Activated naive CD4-positive, alpha-beta T cell treated with anti-CD3 and anti-CD28 coated beads, Interleukin-2, amount 50 U/mL, for 24 hours (primary cell): ENCODE results near the gene MAST4.

Experiments used
- H3K27ac Mint-ChIP-seq: one replicate; pipeline ENCODE4 v1.8.0; 2021; ENCODE audit warnings: mild to moderate bottlenecking, mixed read lengths
- H3K27me3 Mint-ChIP-seq: one replicate; pipeline ENCODE4 v1.8.0; 2021; ENCODE audit warnings: mixed read lengths
- H3K36me3 Mint-ChIP-seq: one replicate; pipeline ENCODE4 v1.8.0; 2021; ENCODE audit warnings: mixed read lengths
- H3K4me1 Mint-ChIP-seq: one replicate; pipeline ENCODE4 v1.8.0; 2021; ENCODE audit warnings: mixed read lengths
- H3K4me3 Mint-ChIP-seq: one replicate; pipeline ENCODE4 v1.8.0; 2021; ENCODE audit warnings: mild to moderate bottlenecking, mixed read lengths
- H3K9me3 Mint-ChIP-seq: one replicate; pipeline ENCODE4 v1.8.0; 2021; ENCODE audit warnings: mixed read lengths

MAST4 gene

GRCh38 chr5:66976108-66976507, 379.9 kb downstream of the MAST4 start:
- no peaks in the 10 kb centered on the region for H3K36me3 Mint-ChIP-seq
- no peak overlapping the region for H3K27ac Mint-ChIP-seq
- H3K4me3 Mint-ChIP-seq: no peak overlapping the region
- H3K9me3 Mint-ChIP-seq: no peaks in the 10 kb centered on the region
- no peaks in the 10 kb centered on the region for H3K27me3 Mint-ChIP-seq
- no peaks in the 10 kb centered on the region for H3K4me1 Mint-ChIP-seq

DNA sequence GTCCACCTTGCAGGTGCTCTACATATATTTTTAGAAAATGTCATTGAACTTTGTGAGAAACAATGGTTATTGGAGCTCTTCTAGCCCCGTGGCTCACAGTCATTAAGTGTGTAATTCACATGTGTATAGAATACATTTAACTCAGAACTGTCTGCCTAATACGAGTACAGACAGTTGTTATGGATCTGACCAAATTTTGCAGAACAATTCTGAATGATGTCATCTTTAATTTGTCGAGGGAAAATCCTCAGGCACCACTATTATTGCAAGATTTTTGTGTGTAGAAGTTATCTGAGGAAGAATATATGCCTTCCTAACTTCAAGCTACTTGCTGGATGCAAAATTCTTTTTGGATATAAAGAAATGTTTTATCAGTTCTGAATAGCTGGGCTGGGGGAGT, 383.5 kb downstream of the MAST4 start:
- Mint-ChIP-seq H3K36me3 (no peaks in the 10 kb centered on the region), H3K27ac (no peak overlapping the region), H3K27me3 (no peaks in the 10 kb centered on the region), H3K9me3 (no peaks in the 10 kb centered on the region), H3K4me3 (no peak overlapping the region), H3K4me1 (no peaks in the 10 kb centered on the region)

DNA sequence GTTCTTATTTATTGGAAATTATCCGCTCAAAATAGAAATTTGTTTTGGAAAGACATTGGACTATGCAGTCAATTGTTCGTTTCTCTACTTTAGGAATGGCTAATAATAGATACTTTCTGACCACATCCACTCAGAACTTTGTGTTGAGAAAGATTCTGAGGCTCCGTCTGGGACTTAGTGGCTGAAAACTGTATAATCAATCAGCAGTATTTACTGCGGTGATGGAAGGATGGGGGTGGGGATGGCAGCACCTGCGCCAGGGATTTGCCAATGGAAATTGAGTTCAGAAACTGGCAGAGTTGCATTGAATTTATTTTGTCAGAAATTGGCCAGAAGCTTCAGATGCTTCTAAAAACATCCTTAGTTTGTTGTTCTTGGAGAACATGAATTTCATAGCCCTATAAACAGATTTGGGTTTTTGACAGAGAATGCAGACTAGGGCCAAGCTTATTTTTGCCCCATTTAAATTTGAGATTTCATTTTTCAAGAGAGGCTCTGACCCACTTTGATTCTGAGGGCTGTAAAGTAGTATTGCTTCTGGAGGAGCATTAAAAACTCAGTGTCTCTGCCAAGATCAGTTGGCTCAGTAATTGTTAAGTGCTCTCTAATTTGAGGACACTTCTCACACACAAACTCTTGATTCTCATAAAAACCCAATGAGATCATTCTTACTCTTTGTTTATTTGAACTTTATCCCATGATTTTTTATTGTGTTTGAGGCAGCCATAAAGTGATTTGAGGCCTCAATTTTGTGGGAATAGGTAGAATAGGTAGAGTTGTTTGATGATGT, 385.3 kb downstream of the MAST4 start:
- H3K4me3 Mint-ChIP-seq: no peak overlapping the region
- H3K4me1 Mint-ChIP-seq: no peaks in the 10 kb centered on the region

DNA sequence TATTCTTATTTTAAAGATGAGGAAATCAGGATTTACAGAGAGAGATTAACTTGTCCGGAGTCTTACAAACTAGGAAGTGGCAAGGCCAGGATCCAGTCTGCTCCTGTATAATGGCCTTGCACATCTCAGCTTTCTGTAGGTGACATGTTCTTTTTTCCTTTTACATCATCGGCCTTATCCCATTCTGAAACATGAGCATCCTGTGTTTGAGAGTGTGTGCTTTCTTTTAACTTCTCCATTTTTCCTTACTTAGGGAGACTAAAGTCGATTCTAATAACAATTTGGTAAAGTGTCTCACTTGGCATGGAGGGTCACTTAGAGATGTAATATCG, 385.8 kb downstream of the MAST4 start:
- no peak overlapping the region for H3K4me3 Mint-ChIP-seq

More for the DNA sequence above, 385.3 kb downstream of the MAST4 start:
- H3K27ac Mint-ChIP-seq: no peak overlapping the region
- H3K9me3 Mint-ChIP-seq: no peaks in the 10 kb centered on the region
- H3K36me3 Mint-ChIP-seq: no peaks in the 10 kb centered on the region
- no peaks in the 10 kb centered on the region for H3K27me3 Mint-ChIP-seq

DNA sequence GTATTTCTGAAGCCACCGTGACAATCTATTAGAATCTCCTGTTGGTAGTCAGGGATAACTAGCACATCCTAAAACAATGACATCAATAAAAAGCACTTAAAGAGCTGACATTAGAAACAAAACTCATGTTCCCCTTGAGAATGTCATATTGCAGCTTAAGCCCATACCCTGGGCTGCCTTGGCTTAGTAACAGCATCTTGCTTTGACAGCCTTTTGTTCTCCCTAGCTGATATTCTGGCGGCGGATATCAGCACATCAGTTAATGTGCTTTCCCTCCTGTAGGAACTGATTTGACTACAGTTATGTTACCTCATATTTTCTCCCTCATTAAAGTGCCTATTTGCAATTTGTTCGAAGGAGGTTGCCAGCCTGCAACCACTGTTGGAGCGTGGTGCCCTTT, 386.3 kb downstream of the MAST4 start:
- H3K9me3 Mint-ChIP-seq: no peaks in the 10 kb centered on the region
- no peak overlapping the region for H3K27ac Mint-ChIP-seq
- H3K36me3 Mint-ChIP-seq: no peaks in the 10 kb centered on the region
- no peaks in the 10 kb centered on the region for H3K27me3 Mint-ChIP-seq
- no peaks in the 10 kb centered on the region for H3K4me1 Mint-ChIP-seq
- H3K4me3 Mint-ChIP-seq: no peak overlapping the region

More for the DNA sequence above, 385.8 kb downstream of the MAST4 start:
- Mint-ChIP-seq H3K27ac (no peak overlapping the region), H3K36me3 (no peaks in the 10 kb centered on the region), H3K27me3 (no peaks in the 10 kb centered on the region), H3K9me3 (no peaks in the 10 kb centered on the region), H3K4me1 (no peaks in the 10 kb centered on the region)

DNA sequence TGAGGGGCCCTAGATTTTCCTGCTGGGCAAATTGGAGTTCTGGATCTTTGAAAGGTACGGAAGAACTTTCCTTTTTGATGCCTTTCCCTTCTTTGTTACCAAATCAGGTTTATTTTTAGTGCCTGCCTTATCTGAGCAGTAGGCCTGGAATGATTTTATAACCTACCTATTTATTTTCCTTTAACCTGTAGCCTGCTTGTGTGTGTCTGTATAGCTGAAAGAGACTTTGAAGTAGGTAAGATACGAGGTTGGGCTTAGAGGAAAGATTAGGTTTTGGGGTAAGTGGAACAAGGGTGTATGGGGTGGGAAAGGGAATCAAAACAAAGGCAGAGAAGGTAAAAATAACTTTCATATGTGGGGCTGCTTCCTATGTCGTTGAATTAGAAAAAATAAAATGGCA, 389.2 kb downstream of the MAST4 start:
- H3K9me3 Mint-ChIP-seq: no peaks in the 10 kb centered on the region
- no peaks in the 10 kb centered on the region for H3K27me3 Mint-ChIP-seq
- H3K4me1 Mint-ChIP-seq: peaks cover 6% of the 10 kb centered on the region
- no peak overlapping the region for H3K27ac Mint-ChIP-seq
- H3K36me3 Mint-ChIP-seq: no peaks in the 10 kb centered on the region
- H3K4me3 Mint-ChIP-seq: no peak overlapping the region

DNA sequence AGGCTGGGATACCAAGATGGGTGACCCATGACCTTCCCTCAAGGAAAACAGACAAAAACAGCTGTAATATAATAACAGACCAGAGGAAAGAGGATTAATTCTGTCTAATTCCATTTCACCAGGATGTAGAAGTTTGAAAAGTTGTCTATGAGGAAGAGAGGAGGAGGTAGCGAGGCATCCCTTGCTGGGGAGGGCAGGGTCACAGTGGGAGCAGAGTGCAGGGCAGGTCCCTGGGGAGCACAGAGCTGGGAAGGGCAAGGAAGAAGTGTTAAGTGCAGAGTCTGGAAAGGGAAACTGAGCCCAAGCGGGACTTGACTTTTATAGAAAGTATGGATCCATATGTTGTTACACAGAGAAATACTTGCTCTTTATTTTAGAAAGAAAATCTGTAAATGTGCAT, 389.8 kb downstream of the MAST4 start:
- no peak overlapping the region for H3K27ac Mint-ChIP-seq
- H3K27me3 Mint-ChIP-seq: no peaks in the 10 kb centered on the region
- H3K4me1 Mint-ChIP-seq: peaks cover 6% of the 10 kb centered on the region
- no peak overlapping the region for H3K4me3 Mint-ChIP-seq
- H3K9me3 Mint-ChIP-seq: no peaks in the 10 kb centered on the region
- H3K36me3 Mint-ChIP-seq: no peaks in the 10 kb centered on the region

- Mint-ChIP-seq H3K9me3 (no peaks in the 10 kb centered on the region), H3K36me3 (no peaks in the 10 kb centered on the region), H3K27ac (no peak overlapping the region), H3K27me3 (no peaks in the 10 kb centered on the region), H3K4me1 (peaks cover 6% of the 10 kb centered on the region), H3K4me3 (no peak overlapping the region)
Observed at GRCh38 chr5:66986534-66986933, 390.3 kb downstream of the MAST4 start.

- H3K4me1 Mint-ChIP-seq: peaks cover 6% of the 10 kb centered on the region
- no peaks in the 10 kb centered on the region for H3K9me3 Mint-ChIP-seq
- H3K4me3 Mint-ChIP-seq: no peak overlapping the region
- H3K27ac Mint-ChIP-seq: no peak overlapping the region
- no peaks in the 10 kb centered on the region for H3K36me3 Mint-ChIP-seq
- H3K27me3 Mint-ChIP-seq: no peaks in the 10 kb centered on the region
Observed at GRCh38 chr5:66987126-66987525, 390.9 kb downstream of the MAST4 start.

DNA sequence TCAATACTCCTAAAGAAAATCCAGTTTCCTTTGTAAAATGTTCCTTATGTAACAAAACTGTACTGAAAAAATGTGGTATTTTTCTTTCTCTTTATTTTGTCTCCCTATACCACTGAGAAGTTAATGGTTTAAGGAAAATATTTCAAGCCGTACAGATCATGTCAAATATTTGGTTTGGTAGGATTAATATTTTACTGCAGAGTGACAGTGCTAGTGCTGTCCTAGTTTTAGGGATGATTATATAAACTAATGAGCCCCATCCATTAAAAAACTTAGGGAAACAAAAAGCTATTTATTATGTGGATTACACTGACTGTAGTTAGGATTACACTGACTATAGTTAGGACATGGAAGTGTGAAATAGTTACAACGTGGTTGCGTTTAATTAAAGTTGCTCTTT, 391.3 kb downstream of the MAST4 start:
- Mint-ChIP-seq H3K4me1 (peaks cover 6% of the 10 kb centered on the region), H3K4me3 (no peak overlapping the region), H3K9me3 (no peaks in the 10 kb centered on the region), H3K27me3 (no peaks in the 10 kb centered on the region), H3K27ac (no peak overlapping the region), H3K36me3 (no peaks in the 10 kb centered on the region)

DNA sequence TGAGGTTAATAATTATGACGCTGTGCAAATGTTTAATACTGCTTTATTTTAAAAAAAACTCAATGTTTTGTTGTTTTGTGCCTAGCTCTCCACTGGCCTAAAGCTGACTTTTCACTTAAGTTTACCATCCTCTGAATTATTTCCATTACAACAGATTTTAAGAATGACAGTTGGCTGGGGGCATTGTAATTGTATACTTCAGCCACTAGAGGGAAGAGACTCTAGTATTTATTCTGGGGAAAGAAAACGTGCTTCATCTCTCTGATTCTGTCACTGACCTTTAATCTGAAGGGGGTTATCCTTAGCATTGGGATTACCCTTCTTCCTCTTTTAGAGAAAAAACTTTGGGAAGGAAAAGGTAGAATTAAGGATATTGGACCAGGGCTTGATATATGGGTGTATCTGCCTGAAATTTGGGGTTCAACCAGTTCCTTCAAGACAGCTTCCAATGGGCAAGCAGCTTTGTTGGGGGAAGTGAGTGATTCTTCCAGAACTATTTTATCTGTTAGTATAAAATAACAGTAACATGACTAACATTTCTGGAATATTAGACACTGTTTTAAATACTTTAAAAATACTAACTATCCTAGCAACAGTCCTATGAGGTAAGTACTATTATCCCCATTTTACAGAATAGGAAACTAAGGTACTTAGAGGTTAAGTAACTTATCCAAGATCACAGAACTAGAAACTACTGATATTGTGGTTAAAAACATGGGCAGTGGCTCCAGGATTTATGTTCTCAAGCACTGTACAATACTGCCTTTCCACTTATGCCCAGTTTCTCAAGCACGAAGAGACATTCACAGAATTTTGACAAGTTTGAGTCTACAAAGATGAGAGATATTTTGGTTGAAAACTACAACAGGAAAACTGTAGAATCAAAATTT, 392.0 kb downstream of the MAST4 start:
- Mint-ChIP-seq H3K9me3 (no peaks in the 10 kb centered on the region), H3K36me3 (no peaks in the 10 kb centered on the region), H3K4me1 (peaks cover 6% of the 10 kb centered on the region), H3K4me3 (no peak overlapping the region), H3K27me3 (no peaks in the 10 kb centered on the region), H3K27ac (peak overlapping the region; percentile 1)

DNA sequence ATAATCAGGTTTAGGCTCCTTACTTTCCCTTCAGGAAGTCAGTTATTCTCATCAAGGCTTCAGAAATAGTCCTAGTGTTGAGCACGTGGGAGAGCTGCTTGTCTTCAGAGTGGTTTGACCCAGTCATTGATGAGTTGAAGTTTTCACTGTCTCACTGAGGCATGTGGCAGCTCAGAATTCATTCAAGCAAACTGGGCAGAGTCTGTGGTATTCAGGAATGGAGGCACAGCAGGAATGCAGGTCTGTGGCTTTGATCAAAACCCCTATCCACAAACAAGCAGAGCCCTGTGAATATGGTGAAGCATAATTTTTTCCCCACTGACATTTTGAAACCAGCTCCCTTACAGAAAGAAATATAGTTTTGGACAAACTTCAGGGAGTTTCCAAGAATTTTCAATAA, 393.1 kb downstream of the MAST4 start:
- no peaks in the 10 kb centered on the region for H3K27me3 Mint-ChIP-seq

GRCh38 chr5:66989781-66990180, 393.6 kb downstream of the MAST4 start:
- Mint-ChIP-seq H3K27me3 (no peaks in the 10 kb centered on the region), H3K4me1 (peaks cover 6% of the 10 kb centered on the region), H3K4me3 (no peak overlapping the region), H3K9me3 (no peaks in the 10 kb centered on the region), H3K36me3 (no peaks in the 10 kb centered on the region), H3K27ac (no peak overlapping the region)

More for the DNA sequence above, 393.1 kb downstream of the MAST4 start:
- no peak overlapping the region for H3K27ac Mint-ChIP-seq
- no peak overlapping the region for H3K4me3 Mint-ChIP-seq
- no peaks in the 10 kb centered on the region for H3K36me3 Mint-ChIP-seq
- peaks cover 6% of the 10 kb centered on the region for H3K4me1 Mint-ChIP-seq
- H3K9me3 Mint-ChIP-seq: no peaks in the 10 kb centered on the region

DNA sequence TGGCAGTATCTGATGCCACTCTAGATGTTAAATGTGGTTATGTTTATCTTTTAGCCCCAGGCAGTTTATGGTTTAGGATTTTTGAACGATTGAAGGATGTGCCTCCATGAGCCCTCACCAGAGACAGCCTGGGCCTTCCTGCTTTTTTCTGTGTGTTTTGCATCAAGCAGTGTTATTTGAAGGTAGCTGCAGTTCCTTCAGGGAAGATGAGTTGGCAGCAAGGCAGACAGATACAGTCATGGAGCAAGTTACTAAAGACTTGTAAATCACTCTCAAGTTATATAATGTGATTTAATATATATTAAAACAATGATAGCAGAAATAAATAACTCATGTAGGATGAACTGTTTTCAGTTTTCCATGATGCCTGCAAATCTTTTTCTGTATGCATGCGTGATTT, 395.6 kb downstream of the MAST4 start:
- Mint-ChIP-seq H3K9me3 (no peaks in the 10 kb centered on the region), H3K27ac (no peak overlapping the region), H3K36me3 (no peaks in the 10 kb centered on the region), H3K4me1 (peaks cover 6% of the 10 kb centered on the region), H3K27me3 (no peaks in the 10 kb centered on the region), H3K4me3 (no peak overlapping the region)

DNA sequence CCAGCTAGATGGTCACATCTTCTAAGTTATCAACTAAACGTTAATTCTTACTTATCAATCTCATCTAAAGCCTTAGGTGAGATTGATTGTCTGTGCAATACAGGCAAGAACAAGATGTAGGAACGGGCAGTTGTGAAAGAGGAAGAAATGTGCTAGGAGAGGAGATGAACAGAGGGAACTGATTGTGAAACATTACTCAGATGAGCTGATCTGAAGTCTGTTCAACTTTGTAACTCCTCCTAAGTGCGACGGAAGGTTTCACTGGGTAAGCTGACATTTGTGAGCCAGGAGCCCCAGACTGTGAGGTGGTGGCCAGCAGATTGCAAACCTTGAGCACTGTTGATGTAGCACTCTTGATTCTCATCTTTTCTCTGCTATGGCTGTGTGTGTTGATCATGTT, 396.4 kb downstream of the MAST4 start:
- Mint-ChIP-seq H3K36me3 (no peaks in the 10 kb centered on the region), H3K9me3 (no peaks in the 10 kb centered on the region), H3K27ac (no peak overlapping the region), H3K4me3 (no peak overlapping the region), H3K4me1 (peaks cover 6% of the 10 kb centered on the region), H3K27me3 (no peaks in the 10 kb centered on the region)

DNA sequence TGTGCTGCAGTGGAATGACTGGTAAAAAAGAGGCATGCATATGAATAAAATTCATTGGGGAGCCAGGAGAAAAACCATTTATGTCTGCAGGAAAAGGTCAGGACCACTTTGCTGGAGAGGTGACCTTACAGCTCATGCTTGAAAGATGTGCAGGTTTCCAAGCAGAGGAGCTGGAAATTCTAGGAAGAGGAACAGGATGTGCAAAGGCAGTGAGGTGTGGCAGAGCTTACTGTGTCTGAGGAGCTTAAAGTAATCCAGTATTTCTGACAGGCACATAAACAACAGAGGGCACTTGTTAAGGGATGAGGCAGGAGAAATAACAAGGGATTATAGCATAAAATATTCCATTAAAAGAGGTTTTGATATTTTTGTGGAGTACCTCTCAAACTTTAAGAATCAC, 397.3 kb downstream of the MAST4 start:
- no peaks in the 10 kb centered on the region for H3K27me3 Mint-ChIP-seq

More for the DNA sequence above, 397.3 kb downstream of the MAST4 start:
- Mint-ChIP-seq H3K27ac (no peak overlapping the region), H3K9me3 (no peaks in the 10 kb centered on the region), H3K4me3 (no peak overlapping the region), H3K36me3 (no peaks in the 10 kb centered on the region), H3K4me1 (no peaks in the 10 kb centered on the region)
